Aortic smooth muscle cell (primary cell): ENCODE measurements around the gene MYL4. TPM values are rescaled to one million over a fixed set of nuclear protein-coding genes. Genes with fewer than 3 reads are reported as not detected.

Experiments
- total RNA-seq: library from RNA; depleted of rRNA; stranded (reverse); fragments of >200 nt; gene quantifications from 2 replicates; pipeline ENCODE4 v1.2.3, GENCODE V29; 2014

Gene MYL4
- 0.13 TPM in 1 of 2 replicates, not detected in the other for total RNA-seq

GRCh38 chr17:47208744-47209488 lies at the start of gene MYL4:
TSS of gene MYL4 (plus strand) at chr17:47209348. CDS start at chr17:47209423, 75 bp downstream.

GRCh38 chr17:47188876-47189731 lies 20.0 kb upstream of the MYL4 start, which contains the start of gene CDC27:
TSS of gene CDC27 (minus strand) at chr17:47189295. CDS start at chr17:47189172, 123 bp downstream.

GRCh38 chr17:47253541-47254402 lies 44.6 kb downstream of the MYL4 start, which contains the start of gene ITGB3:
TSS of gene ITGB3 (plus strand) at chr17:47253827. CDS start at chr17:47253862, 35 bp downstream.

Other genes starting within 250 kb of the MYL4 start
- not detected in 2 replicates for gene RPRML, start 230.1 kb upstream of the MYL4 start, total RNA-seq
- 132 and 134 TPM in 2 replicates for gene CDC27, start 20.1 kb upstream of the MYL4 start, total RNA-seq
- 10.7 and 14.2 TPM in 2 replicates for gene ITGB3, start 44.5 kb downstream of the MYL4 start, total RNA-seq
- 1.2 and 2.4 TPM in 2 replicates for gene EFCAB13, start 114.6 kb downstream of the MYL4 start, total RNA-seq